Uterus (tissue), 4 donors: Measurements from ENCODE around the gene CNTFR. TPM values are rescaled to one million over a fixed set of nuclear protein-coding genes. Genes with fewer than 3 reads are reported as not detected.

Experiments
- DNase-seq, 2 donors: peaks; one replicate each; pipeline ENCODE4 v3.0.0-alpha.2; 2019 to 2020
- H3K27ac ChIP-seq, 2 donors: fragments of 200-600 bp; sonication (generic); 1 replicate in 1 of 2; 2 replicates in 1 of 2; pipeline ENCODE4 v1.5.1; 2016 to 2018
- H3K27me3 ChIP-seq, 2 donors: fragments of 200-600 bp; sonication (generic); one replicate each; pipeline ENCODE4 v1.5.1; 2018 to 2019; ENCODE audit warnings: control low read depth in 1 of 2
- H3K36me3 ChIP-seq, 2 donors: fragments of 200-600 bp; sonication (generic); one replicate each; pipeline ENCODE4 v1.5.1; 2019; ENCODE audit warnings: control low read depth in 1 of 2
- H3K4me1 ChIP-seq, 2 donors: fragments of 200-600 bp; sonication (generic); one replicate each; pipeline ENCODE4 v1.5.1; 2018 to 2019; ENCODE audit warnings: control low read depth in 1 of 2
- H3K4me3 ChIP-seq, 2 donors: fragments of 200-600 bp; sonication (generic); 1 replicate in 1 of 2; 2 replicates in 1 of 2; pipeline ENCODE4 v1.5.1; 2018 to 2019; ENCODE audit warnings: mild to moderate bottlenecking in 1 of 2
- H3K9me3 ChIP-seq, 2 donors: fragments of 200-600 bp; sonication (generic); one replicate each; pipeline ENCODE4 v1.5.1; 2019; ENCODE audit warnings: control low read depth in 1 of 2
- POLR2A ChIP-seq, 2 donors: fragments of 450-650 bp; IDR thresholded peaks; one replicate each; pipeline ENCODE4 v1.6.1; 2016; ENCODE audit warnings: antibody characterized with exemption in 2 of 2, mild to moderate bottlenecking in 1 of 2, moderate library complexity in 1 of 2
- intact Hi-C: fragments of 100-400 bp; cut with DNase I; formaldehyde crosslinking; loops from one replicate; pipeline ENCODE4 v1.15.1; 2023; ENCODE audit warnings: low total_unique reads
- total RNA-seq, 4 donors: library from RNA; depleted of rRNA in 3 of 4; stranded (reverse); fragments of >200 nt in 3 of 4; gene quantifications; one replicate each; pipeline versions ENCODE4 v1.1.0 to v1.2.4, GENCODE V29; 2014 to 2023
- TF ChIP-seq, protein P1 (sequence below), 4 experiments: fragments of 200-600 bp in 2 of 4; fragments of 450-650 bp in 2 of 4; sonication (generic) in 2 of 4; IDR thresholded peaks; one replicate each; pipeline ENCODE4 v1.5.1; 2016 to 2019; ENCODE audit warnings: antibody characterized with exemption in 4 of 4, mild to moderate bottlenecking in 2 of 4, moderate library complexity in 1 of 4
- donor health status: DM: yes; HTN: yes; CAD: no.

CNTFR gene
- total RNA-seq, 4 donors from 2014 or later, result 0.59 to 14.7 (median 6.6) TPM; not detected in 1

DNA sequence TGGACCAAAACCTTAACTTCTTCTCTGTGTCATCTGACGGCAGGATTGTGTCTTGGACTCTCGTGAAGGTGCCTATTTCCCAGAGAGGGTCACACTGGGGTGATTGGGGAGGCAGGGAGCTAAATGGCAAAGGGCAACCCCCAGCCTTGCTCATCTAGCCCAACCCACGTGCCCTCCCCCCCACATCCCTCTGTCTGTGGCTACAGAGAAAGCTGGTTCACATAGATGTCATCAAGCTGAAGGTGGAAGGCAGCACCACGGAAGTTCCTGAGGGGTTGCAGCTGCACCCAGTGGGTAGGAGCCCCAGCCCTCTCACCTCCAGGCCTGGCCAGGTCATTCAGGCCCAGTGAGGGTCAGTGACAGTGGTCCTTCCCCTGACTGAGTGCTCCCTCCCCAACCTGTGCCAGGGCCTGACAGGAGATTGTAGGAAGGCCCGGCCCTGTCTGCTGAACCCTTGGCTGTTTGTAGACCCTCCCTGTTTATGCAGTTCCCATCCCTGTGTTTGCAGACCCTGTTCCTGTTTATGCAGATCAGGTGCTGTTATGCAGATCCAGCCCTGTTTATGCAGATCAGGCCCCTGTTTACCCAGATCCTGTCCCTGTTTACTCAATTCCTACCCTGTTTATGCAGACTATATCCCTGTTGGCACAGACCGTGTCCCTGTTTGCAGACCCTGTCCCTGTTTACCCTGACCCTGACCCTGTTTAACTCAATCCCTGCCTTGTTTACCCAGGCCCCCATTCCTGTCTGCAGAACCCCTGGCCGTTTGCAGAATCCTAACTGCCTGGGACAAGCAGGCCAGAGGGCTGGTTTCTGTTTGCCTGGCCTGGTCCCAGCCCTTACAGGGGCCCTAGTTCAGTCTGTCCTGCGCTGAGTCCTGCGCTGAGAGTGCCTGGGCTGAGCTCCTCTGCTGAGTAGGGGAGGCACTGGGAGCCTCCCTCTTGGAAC is 77.1 kb downstream of the CNTFR start:
- Histone ChIP-seq H3K9me3 (no peaks in the 10 kb centered on the region), H3K36me3 (no peaks in the 10 kb centered on the region), H3K27me3 (no peaks in the 10 kb centered on the region), H3K27ac (no peak overlapping the region), H3K4me1 (no peaks in the 10 kb centered on the region), H3K4me3 (no peak overlapping the region)
- DNase-seq, result no peak
- TF ChIP-seq, protein P1, sequence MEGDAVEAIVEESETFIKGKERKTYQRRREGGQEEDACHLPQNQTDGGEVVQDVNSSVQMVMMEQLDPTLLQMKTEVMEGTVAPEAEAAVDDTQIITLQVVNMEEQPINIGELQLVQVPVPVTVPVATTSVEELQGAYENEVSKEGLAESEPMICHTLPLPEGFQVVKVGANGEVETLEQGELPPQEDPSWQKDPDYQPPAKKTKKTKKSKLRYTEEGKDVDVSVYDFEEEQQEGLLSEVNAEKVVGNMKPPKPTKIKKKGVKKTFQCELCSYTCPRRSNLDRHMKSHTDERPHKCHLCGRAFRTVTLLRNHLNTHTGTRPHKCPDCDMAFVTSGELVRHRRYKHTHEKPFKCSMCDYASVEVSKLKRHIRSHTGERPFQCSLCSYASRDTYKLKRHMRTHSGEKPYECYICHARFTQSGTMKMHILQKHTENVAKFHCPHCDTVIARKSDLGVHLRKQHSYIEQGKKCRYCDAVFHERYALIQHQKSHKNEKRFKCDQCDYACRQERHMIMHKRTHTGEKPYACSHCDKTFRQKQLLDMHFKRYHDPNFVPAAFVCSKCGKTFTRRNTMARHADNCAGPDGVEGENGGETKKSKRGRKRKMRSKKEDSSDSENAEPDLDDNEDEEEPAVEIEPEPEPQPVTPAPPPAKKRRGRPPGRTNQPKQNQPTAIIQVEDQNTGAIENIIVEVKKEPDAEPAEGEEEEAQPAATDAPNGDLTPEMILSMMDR (IDR thresholded peaks at IDR 0.05), result no peak
- no peak for TF ChIP-seq POLR2A (IDR thresholded peaks at IDR 0.05)
- intact Hi-C loops, result no loop called here

DNA sequence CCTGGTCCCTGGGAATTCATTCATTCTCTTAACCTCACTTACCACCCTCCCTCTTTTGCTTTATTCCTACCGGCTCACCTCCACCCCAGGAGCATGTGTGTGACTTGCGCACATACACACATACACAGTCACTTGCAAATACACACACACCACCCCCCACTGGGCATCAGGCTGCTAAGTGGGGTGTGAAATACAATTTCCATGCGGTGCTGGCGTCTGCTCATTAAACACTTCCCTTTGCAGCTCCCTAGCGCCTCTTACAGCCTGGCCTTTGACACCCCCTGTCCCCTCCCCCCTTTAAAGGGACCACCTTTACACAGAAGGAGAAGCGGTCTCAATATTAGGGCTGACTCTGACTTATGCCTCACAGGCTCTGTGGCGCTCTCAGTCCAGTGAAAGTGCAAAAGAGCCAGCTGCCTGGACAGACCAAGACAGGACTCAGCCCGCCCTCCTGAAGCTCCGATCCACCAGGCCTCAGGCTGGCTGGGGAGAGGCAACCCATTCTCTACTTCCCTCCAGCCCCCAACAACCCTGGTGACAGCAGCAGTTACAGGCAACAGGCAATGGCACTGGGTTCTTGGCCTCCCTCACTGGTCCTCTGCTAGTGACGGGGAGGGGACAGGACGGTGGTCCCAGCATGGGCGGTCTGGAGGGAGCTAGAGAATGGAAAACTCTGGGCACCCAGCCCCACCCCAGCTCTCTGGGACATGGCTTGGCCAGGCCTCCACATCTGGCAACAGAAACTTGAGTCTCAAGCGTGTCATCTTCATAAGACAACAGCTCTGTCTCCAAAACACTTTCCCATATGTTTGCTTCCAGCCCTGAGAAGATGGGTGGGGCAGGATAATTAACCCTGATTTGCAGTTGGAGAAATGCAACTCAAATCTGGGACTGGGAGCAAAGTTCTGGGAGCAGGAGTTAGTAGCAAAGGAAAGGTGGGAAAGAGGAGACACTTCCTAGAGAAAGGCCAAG is 78.7 kb downstream of the CNTFR start:
- TF ChIP-seq, protein P1 (IDR thresholded peaks at IDR 0.05), result no peak
- TF ChIP-seq POLR2A (IDR thresholded peaks at IDR 0.05), result no peak
- Histone ChIP-seq H3K36me3 (no peaks in the 10 kb centered on the region), H3K9me3 (no peaks in the 10 kb centered on the region), H3K4me3 (no peak overlapping the region), H3K27me3 (no peaks in the 10 kb centered on the region), H3K4me1 (no peaks in the 10 kb centered on the region), H3K27ac (no peak overlapping the region)
- intact Hi-C loops, result no loop called here
- no peak for DNase-seq

DNA sequence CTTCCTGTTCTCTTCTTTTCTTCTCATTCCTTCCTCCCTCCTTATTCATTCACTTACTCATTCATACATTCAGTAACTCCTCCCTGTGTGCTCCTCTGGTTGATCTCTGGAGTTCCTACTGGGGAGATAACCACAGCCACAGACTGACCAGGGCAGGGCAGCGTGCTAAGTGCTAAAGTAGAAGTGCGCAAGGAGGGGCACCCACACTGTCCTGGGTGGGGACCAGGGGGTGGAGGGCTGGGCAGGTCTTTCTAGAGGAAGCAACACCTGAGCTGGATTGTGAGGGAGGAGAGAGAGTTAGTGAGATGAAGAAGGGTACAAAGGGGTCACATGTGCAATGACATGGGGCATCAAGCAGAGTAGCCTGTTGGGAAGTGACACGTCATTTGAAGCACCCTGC is 80.6 kb downstream of the CNTFR start:
- no peak overlapping the region for H3K4me3 ChIP-seq
- H3K27me3 ChIP-seq, result no peaks in the 10 kb centered on the region
- H3K27ac ChIP-seq, result no peak overlapping the region
- no peaks in the 10 kb centered on the region for H3K4me1 ChIP-seq
- H3K9me3 ChIP-seq, result no peaks in the 10 kb centered on the region
- intact Hi-C loops, result no loop called here
- H3K36me3 ChIP-seq, result no peaks in the 10 kb centered on the region
- TF ChIP-seq POLR2A (IDR thresholded peaks at IDR 0.05), result no peak
- TF ChIP-seq, protein P1 (IDR thresholded peaks at IDR 0.05), result no peak
- peak in 1 of 2 donors; percentile 0 for DNase-seq

DNA sequence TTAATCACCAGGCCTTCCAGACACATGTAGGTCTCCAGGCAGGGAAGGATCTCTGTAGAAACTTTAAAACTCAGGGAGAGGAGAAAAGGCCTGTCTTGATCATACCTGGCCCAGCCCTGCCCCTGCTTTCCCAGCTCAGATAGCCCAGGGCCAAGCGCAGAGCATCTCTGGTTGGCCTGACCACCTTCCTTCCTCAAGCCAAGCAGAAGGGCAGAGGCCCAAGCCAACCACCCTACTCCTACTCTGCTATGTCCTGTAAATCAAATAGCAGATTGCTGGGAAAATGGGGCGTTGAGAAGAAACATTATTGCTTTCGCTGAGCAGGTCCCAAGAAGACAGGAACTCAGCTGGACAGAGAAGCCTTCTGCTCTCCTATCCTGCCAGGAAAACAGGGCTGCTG is 81.1 kb downstream of the CNTFR start:
- no peak for TF ChIP-seq POLR2A (IDR thresholded peaks at IDR 0.05)
- TF ChIP-seq, protein P1 (IDR thresholded peaks at IDR 0.05), result no peak
- DNase-seq, result peak in 1 of 2 donors; percentile 2
- H3K27me3 ChIP-seq, result no peaks in the 10 kb centered on the region
- no peaks in the 10 kb centered on the region for H3K9me3 ChIP-seq
- H3K4me1 ChIP-seq, result no peaks in the 10 kb centered on the region
- no peak overlapping the region for H3K27ac ChIP-seq
- no peaks in the 10 kb centered on the region for H3K36me3 ChIP-seq
- intact Hi-C loops, result no loop called here
- H3K4me3 ChIP-seq, result no peak overlapping the region
